ENCODE measurements around the gene TRRAP. TPM values are rescaled to one million over a fixed set of nuclear protein-coding genes. Genes with fewer than 3 reads are reported as not detected.
"Not testable (repeated sequence)": the region's sequence is repeated elsewhere in the genome, so short reads cannot be mapped to it uniquely, and the experiment has no call there.

TRRAP gene
- 10 to 100 TPM; 22.9 to 23.1 TPM for total RNA-seq
- long read RNA-seq, partial matches to known transcripts, result 4 of 7 reads
- long read RNA-seq, other reads (novel, unspliced or antisense), result 3 of 7 reads

- peak; percentile 81 for DNase-seq
- ATAC-seq, result peak; percentile 90 to 94
- intact Hi-C loops (cut with DNase I), result no loop called here
These were observed at the start of gene TRRAP for GRCh38 chr7:98878365-98879197. TRRAP (plus strand) TSS chr7:98878532; CDS start chr7:98881151, 2,619 bp downstream.

- intact Hi-C loops (cut with DNase I), result no loop called here
- peak; percentile 16 to 47 for ATAC-seq
- DNase-seq, result no peak
These were observed 47.3 kb upstream of the TRRAP start for GRCh38 chr7:98830972-98831548.

GRCh38 chr7:98831641-98832221 lies 46.6 kb upstream of the TRRAP start:
- ATAC-seq (no peak), DNase-seq (no peak)
- intact Hi-C loops (cut with DNase I), result no loop called here

GRCh38 chr7:98833022-98833421 lies 45.3 kb upstream of the TRRAP start:
- intact Hi-C loops (cut with DNase I), result no loop called here
- DNase-seq, result no peak
- ATAC-seq, result no peak

GRCh38 chr7:98834949-98835348 lies 43.4 kb upstream of the TRRAP start:
- ATAC-seq, result no peak
- no peak for DNase-seq
- intact Hi-C loops (cut with DNase I), result loop anchor here in 1 of 2 donors (5.0 kb wide), 1 partner anchor 78 kb away; no protein-coding TSS in a partner anchor

- DNase-seq, result no peak
- intact Hi-C loops (cut with DNase I), result loop anchor here in 1 of 2 donors (5.0 kb wide), 1 partner anchor 80 kb away; no protein-coding TSS in a partner anchor
- ATAC-seq, result peak in 1 of 2 donors; percentile 20
These were observed 41.3 kb upstream of the TRRAP start for GRCh38 chr7:98836811-98837629.

- intact Hi-C loops (cut with DNase I), result loop anchor here in 1 of 2 donors (5.0 kb wide), 1 partner anchor 80 kb away; no protein-coding TSS in a partner anchor
- ATAC-seq, result no peak
These were observed 40.7 kb upstream of the TRRAP start for GRCh38 chr7:98837630-98837972.

GRCh38 chr7:98840096-98840495 lies 38.2 kb upstream of the TRRAP start:
- ATAC-seq (no peak), DNase-seq (no peak)
- intact Hi-C loops (cut with DNase I), result loop anchor here (2.0 to 10.0 kb wide), 3 partner anchors 85 to 545 kb away; no protein-coding TSS in a partner anchor

More at GRCh38 chr7:98837630-98837972, 40.7 kb upstream of the TRRAP start:
- DNase-seq, result no peak

GRCh38 chr7:98840722-98841121 lies 37.6 kb upstream of the TRRAP start:
- ATAC-seq (peak in 1 of 2 donors; percentile 61), DNase-seq (no peak)
- intact Hi-C loops (cut with DNase I), result loop anchor here (1.0 to 10.0 kb wide), 4 partner anchors 86 to 546 kb away; no protein-coding TSS in a partner anchor

GRCh38 chr7:98841179-98841997 lies 36.9 kb upstream of the TRRAP start:
- ATAC-seq (peak; percentile 72 to 80), DNase-seq (peak; percentile 57)
- intact Hi-C loops (cut with DNase I), result loop anchor here (1.0 to 10.0 kb wide), 4 partner anchors 87 to 547 kb away; no protein-coding TSS in a partner anchor

GRCh38 chr7:98842552-98842951 lies 35.8 kb upstream of the TRRAP start:
- ATAC-seq, DNase-seq: not testable (repeated sequence)
- intact Hi-C loops (cut with DNase I), result loop anchor here in 1 of 2 donors (10.0 kb wide), 1 partner anchor 548 kb away; no protein-coding TSS in a partner anchor

GRCh38 chr7:98848918-98849317 lies 29.4 kb upstream of the TRRAP start:
- intact Hi-C loops (cut with DNase I), result loop anchor here in 1 of 2 donors (10.0 kb wide), 1 partner anchor 554 kb away; no protein-coding TSS in a partner anchor

GRCh38 chr7:98852826-98853225 lies 25.5 kb upstream of the TRRAP start:
- intact Hi-C loops (cut with DNase I), result no loop called here

More at GRCh38 chr7:98848918-98849317, 29.4 kb upstream of the TRRAP start:
- DNase-seq, result no peak
- ATAC-seq, result no peak

GRCh38 chr7:98855610-98856422 lies 22.5 kb upstream of the TRRAP start:
- intact Hi-C loops (cut with DNase I), result no loop called here
- DNase-seq (no peak), ATAC-seq (no peak)

More at GRCh38 chr7:98852826-98853225, 25.5 kb upstream of the TRRAP start:
- no peak for ATAC-seq
- no peak for DNase-seq

- intact Hi-C loops (cut with DNase I), result no loop called here
- ATAC-seq (no peak), DNase-seq (no peak)
These were observed 18.3 kb upstream of the TRRAP start for GRCh38 chr7:98860071-98860470.

- intact Hi-C loops (cut with DNase I), result no loop called here
- no peak for DNase-seq
These were observed 16.1 kb upstream of the TRRAP start for GRCh38 chr7:98862203-98862602.

More at GRCh38 chr7:98862203-98862602, 16.1 kb upstream of the TRRAP start:
- ATAC-seq, result no peak
